Liver (tissue), 9 donors: Measurements from ENCODE around the gene APOL4. TPM values are rescaled to one million over a fixed set of nuclear protein-coding genes. Genes with fewer than 3 reads are reported as not detected.
A peak's percentile ranks its signal among the peaks of the same experiment; 100 is the strongest.

Experiments used
- DNase-seq: peaks from one replicate; pipeline ENCODE4 v3.0.0-alpha.2; 2017; ENCODE audit warnings: low spot score
- H3K27ac ChIP-seq, 2 donors: one replicate each; pipeline ENCODE4 v1.7.0; 2013; ENCODE audit warnings: inconsistent platforms in 2 of 2, low read length in 2 of 2, control low read depth in 1 of 2, low read depth in 1 of 2, mild to moderate bottlenecking in 1 of 2
- H3K27me3 ChIP-seq, 4 donors: one replicate each; pipeline versions ENCODE4 v1.6.1 to v1.7.0; 2013; ENCODE audit warnings: low read length in 3 of 4, inconsistent platforms in 1 of 4, mild to moderate bottlenecking in 1 of 4, moderate library complexity in 1 of 4; ENCODE audit not compliant: control insufficient read depth in 4 of 4, insufficient read depth in 4 of 4
- H3K36me3 ChIP-seq, 4 donors: one replicate each; pipeline versions ENCODE4 v1.6.1 to v1.7.0; 2013; ENCODE audit warnings: low read length in 3 of 4, mild to moderate bottlenecking in 3 of 4, low read depth in 1 of 4, moderate library complexity in 1 of 4; ENCODE audit not compliant: control insufficient read depth in 4 of 4, insufficient read depth in 3 of 4
- H3K4me1 ChIP-seq, 4 donors: one replicate each; pipeline versions ENCODE4 v1.6.1 to v1.7.0; 2013; ENCODE audit warnings: low read length in 3 of 4, mild to moderate bottlenecking in 3 of 4, moderate library complexity in 1 of 4; ENCODE audit not compliant: control insufficient read depth in 4 of 4, insufficient read depth in 4 of 4
- H3K4me3 ChIP-seq, 3 donors: one replicate each; pipeline versions ENCODE4 v1.6.1 to v1.7.0; 2013; ENCODE audit warnings: low read length in 3 of 3, control low read depth in 1 of 3, low read depth in 1 of 3, mild to moderate bottlenecking in 1 of 3
- H3K9ac ChIP-seq, 2 donors: one replicate each; pipeline ENCODE4 v1.7.0; 2013; ENCODE audit warnings: low read length in 2 of 2, mild to moderate bottlenecking in 2 of 2, moderate library complexity in 2 of 2, control low read depth in 1 of 2, low read depth in 1 of 2
- H3K9me3 ChIP-seq, 4 donors: one replicate each; pipeline versions ENCODE4 v1.6.1 to v1.7.0; 2013; ENCODE audit warnings: low read length in 3 of 4; ENCODE audit not compliant: control insufficient read depth in 4 of 4
- ATF3 ChIP-seq: IDR thresholded peaks from 2 replicates; pipeline ENCODE4 v1.6.1; 2016; ENCODE audit warnings: antibody characterized with exemption
- CTCF ChIP-seq: fragments of 150-350 bp; IDR thresholded peaks from 2 replicates; pipeline ENCODE4 v1.5.1; 2017; ENCODE audit warnings: improper control_type of control experiment, low read depth, low read length; ENCODE audit not compliant: missing input control
- EGR1 ChIP-seq, 2 donors: IDR thresholded peaks; 2 replicates each; pipeline ENCODE4 v1.6.1; 2016 to 2018; ENCODE audit warnings: antibody characterized with exemption in 2 of 2, low read depth in 2 of 2
- FOXA1 ChIP-seq: IDR thresholded peaks from 2 replicates; pipeline ENCODE4 v1.6.1; 2016; ENCODE audit warnings: antibody characterized with exemption
- FOXA2 ChIP-seq: IDR thresholded peaks from 2 replicates; pipeline ENCODE4 v1.6.1; 2016; ENCODE audit warnings: antibody characterized with exemption
- GABPA ChIP-seq, 2 donors: IDR thresholded peaks in 1 of 2; conservative IDR thresholded peaks in 1 of 2; 2 replicates each; pipeline ENCODE4 v1.6.1; 2016; ENCODE audit warnings: antibody characterized with exemption in 2 of 2, mild to moderate bottlenecking in 1 of 2, moderate library complexity in 1 of 2
- HNF4A ChIP-seq, 2 donors: conservative IDR thresholded peaks; 2 replicates each; pipeline ENCODE4 v1.6.1; 2016; ENCODE audit warnings: antibody characterized with exemption in 2 of 2, mild to moderate bottlenecking in 2 of 2
- HNF4G ChIP-seq: IDR thresholded peaks from 2 replicates; pipeline ENCODE4 v1.6.1; 2016; ENCODE audit warnings: antibody characterized with exemption
- JUND ChIP-seq, 2 donors: IDR thresholded peaks; 2 replicates each; pipeline ENCODE4 v1.6.1; 2016; ENCODE audit warnings: antibody characterized with exemption in 2 of 2
- MAX ChIP-seq: IDR thresholded peaks from 2 replicates; pipeline ENCODE4 v1.6.1; 2016; ENCODE audit warnings: antibody characterized with exemption
- NR2F2 ChIP-seq: IDR thresholded peaks from 2 replicates; pipeline ENCODE4 v1.6.1; 2016; ENCODE audit warnings: antibody characterized with exemption
- RAD21 ChIP-seq, 2 donors: IDR thresholded peaks; 2 replicates each; pipeline ENCODE4 v1.6.1; 2016; ENCODE audit warnings: antibody characterized with exemption in 2 of 2, mild to moderate bottlenecking in 2 of 2
- RXRA ChIP-seq, 2 donors: IDR thresholded peaks; 2 replicates each; pipeline ENCODE4 v1.6.1; 2017 to 2018; ENCODE audit warnings: antibody characterized with exemption in 2 of 2, mild to moderate bottlenecking in 1 of 2
- SP1 ChIP-seq: IDR thresholded peaks from 2 replicates; pipeline ENCODE4 v1.6.1; 2018; ENCODE audit warnings: antibody characterized with exemption, mild to moderate bottlenecking
- TAF1 ChIP-seq: conservative IDR thresholded peaks from 2 replicates; pipeline ENCODE4 v1.6.1; 2016; ENCODE audit warnings: antibody characterized with exemption, mild to moderate bottlenecking
- YY1 ChIP-seq: IDR thresholded peaks from 2 replicates; pipeline ENCODE4 v1.6.1; 2016; ENCODE audit warnings: antibody characterized with exemption, mild to moderate bottlenecking
- ZBTB33 ChIP-seq: IDR thresholded peaks from 2 replicates; pipeline ENCODE4 v1.6.1; 2016; ENCODE audit warnings: antibody characterized with exemption
- WGBS: extraction: QIAGEN DNeasy Blood & Tissue Kit; methylation state at CpG from one replicate; pipeline ENCODE4 v1.1.7; 2013; 5-methylcytosine and 5-hydroxymethylcytosine counted together
- polyA plus RNA-seq, 2 donors: library from polyadenylated mRNA; stranded (reverse) in 1 of 2; unstranded in 1 of 2; fragments of 200-250 nt in 1 of 2; fragments of >200 nt in 1 of 2; fragmentation: Nextera tagmentation in 1 of 2; extraction: Ambion mirVana in 1 of 2; gene quantifications; one replicate each; pipeline versions ENCODE4 v1.2.1 to v1.2.3, GENCODE V29; 2013 to 2015
- total RNA-seq, 2 donors: library from RNA; depleted of rRNA; stranded (reverse); fragments of >200 nt; gene quantifications; one replicate each; pipeline ENCODE4 v1.2.3, GENCODE V29; 2014
- TF ChIP-seq, protein P1 (sequence below): IDR thresholded peaks from 2 replicates; pipeline ENCODE4 v1.6.1; 2016; ENCODE audit warnings: antibody characterized with exemption, mild to moderate bottlenecking
- donor health status: healthy.
- donor health status: healthy.
- donor health status: healthy.
- donor health status: healthy.
- donor health status: healthy.

Gene APOL4
- total and polyA plus RNA-seq, 4 donors, result 0.59 to 2.3 (median 1.8) TPM

DNA sequence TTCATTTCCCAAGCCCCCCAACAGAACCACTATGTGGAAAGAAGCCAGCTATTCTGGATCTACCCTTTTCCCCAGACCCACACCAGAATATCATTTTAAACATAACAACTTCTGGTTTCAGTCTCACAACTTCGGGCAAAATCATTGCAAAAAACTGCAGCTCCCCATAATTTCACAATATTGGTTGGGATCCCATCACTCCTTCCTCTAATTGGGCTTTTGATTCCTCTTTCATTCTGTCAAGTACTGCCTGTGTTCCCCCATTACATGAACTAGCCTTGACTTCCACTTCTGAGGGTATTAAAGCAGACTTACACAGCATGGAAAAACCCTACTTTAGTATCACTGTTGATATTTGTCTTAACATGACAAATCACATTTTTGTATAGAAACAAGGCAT is 37.0 kb downstream of the APOL4 start:
- H3K4me3 ChIP-seq, result peak overlapping the region in 2 of 3 donors; percentile 0 to 3
- peak overlapping the region in 1 of 2 donors; percentile 70 for H3K9ac ChIP-seq
- H3K36me3 ChIP-seq, result no peaks in the 10 kb centered on the region
- no peak for DNase-seq
- H3K4me1 ChIP-seq, result peaks cover 10 to 62% (median 50%) of the 10 kb centered on the region in 4 donors
- H3K9me3 ChIP-seq, result no peaks in the 10 kb centered on the region
- 46% methylated on average over 1 of the region's 1 CpG for WGBS
- H3K27ac ChIP-seq, result peak overlapping the region; percentile 95 to 96
- TF ChIP-seq ZBTB33 (no peak), SP1 (no peak), JUND (IDR thresholded peaks at IDR 0.05) (no peak), HNF4A (conservative IDR thresholded peaks at IDR 0.05) (no peak), ATF3 (no peak), HNF4G (no peak), FOXA2 (no peak), RAD21 (IDR thresholded peaks at IDR 0.05) (no peak), GABPA (IDR thresholded peaks at IDR 0.05 in 1 of 2, conservative IDR thresholded peaks at IDR 0.05 in 1 of 2) (no peak), MAX (no peak), FOXA1 (no peak), TAF1 (no peak), NR2F2 (no peak), CTCF (no peak), YY1 (no peak), RXRA (IDR thresholded peaks at IDR 0.05) (no peak), EGR1 (IDR thresholded peaks at IDR 0.05; ENCODE audit: low read depth in 2 of 2) (no peak)
- TF ChIP-seq, protein P1, sequence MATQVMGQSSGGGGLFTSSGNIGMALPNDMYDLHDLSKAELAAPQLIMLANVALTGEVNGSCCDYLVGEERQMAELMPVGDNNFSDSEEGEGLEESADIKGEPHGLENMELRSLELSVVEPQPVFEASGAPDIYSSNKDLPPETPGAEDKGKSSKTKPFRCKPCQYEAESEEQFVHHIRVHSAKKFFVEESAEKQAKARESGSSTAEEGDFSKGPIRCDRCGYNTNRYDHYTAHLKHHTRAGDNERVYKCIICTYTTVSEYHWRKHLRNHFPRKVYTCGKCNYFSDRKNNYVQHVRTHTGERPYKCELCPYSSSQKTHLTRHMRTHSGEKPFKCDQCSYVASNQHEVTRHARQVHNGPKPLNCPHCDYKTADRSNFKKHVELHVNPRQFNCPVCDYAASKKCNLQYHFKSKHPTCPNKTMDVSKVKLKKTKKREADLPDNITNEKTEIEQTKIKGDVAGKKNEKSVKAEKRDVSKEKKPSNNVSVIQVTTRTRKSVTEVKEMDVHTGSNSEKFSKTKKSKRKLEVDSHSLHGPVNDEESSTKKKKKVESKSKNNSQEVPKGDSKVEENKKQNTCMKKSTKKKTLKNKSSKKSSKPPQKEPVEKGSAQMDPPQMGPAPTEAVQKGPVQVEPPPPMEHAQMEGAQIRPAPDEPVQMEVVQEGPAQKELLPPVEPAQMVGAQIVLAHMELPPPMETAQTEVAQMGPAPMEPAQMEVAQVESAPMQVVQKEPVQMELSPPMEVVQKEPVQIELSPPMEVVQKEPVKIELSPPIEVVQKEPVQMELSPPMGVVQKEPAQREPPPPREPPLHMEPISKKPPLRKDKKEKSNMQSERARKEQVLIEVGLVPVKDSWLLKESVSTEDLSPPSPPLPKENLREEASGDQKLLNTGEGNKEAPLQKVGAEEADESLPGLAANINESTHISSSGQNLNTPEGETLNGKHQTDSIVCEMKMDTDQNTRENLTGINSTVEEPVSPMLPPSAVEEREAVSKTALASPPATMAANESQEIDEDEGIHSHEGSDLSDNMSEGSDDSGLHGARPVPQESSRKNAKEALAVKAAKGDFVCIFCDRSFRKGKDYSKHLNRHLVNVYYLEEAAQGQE, result no peak
- no peaks in the 10 kb centered on the region for H3K27me3 ChIP-seq
